Fibroblast of gingiva (primary cell): ENCODE measurements around the gene SETSIP.
"Not testable (repeated sequence)": the region's sequence is repeated elsewhere in the genome, so short reads cannot be mapped to it uniquely, and the experiment has no call there.

Experiments
- DNase-seq: peaks from one replicate; pipeline ENCODE4 v3.0.0-alpha.2; 2011; ENCODE audit warnings: low read depth

SETSIP gene

DNA sequence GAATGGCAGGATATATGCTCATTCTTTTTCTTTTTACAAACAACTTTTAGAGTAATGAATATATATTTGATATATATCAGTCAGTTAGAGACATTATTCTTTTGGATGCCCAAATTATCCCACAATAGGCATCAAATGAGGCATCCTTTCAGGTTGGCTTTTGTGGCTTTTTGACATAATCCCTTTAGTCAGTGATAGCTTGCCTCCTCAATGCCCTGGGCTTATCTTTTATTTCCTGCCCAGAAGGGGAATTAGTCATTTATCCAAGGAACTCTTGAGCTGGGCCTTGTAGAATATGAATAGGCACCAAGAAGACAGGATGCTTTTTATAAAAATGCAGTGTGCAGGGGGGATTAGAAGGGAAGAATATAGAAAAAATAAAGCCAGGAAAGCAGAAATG is 23.3 kb downstream of the SETSIP start:
- no peak for DNase-seq

DNA sequence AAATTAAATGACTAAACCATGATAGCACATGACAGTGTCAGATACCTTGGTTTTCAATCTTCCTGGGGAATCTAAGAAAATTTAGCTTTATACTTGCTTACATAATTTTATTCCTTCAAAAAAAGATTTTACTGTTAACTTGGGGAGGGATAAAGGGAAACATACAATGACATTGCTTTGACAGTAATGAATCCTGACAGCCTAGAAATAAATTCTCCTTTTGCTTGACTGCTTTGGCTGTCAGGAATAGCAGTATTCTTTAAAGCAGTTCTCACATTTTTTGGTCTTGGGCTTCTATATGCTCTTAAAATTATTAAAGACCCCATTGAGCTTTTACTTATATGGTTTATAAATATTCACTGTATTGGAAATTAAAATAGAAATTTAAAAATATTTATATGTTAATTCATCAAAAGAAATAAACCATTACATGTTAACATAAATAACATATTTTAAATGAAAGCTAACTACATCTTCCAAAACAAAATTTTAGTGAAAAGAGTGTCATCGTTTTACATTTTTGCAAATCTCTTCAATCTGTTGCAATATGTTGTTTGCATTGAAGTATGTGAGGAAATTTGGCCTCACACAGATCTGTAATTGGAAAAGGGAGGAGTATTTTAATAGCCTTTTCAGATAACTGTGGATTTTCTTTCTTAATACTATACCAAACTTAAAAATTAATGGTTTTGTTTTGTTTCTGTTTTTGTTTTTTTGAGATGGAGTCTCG is 29.3 kb downstream of the SETSIP start:
- no peak for DNase-seq

DNA sequence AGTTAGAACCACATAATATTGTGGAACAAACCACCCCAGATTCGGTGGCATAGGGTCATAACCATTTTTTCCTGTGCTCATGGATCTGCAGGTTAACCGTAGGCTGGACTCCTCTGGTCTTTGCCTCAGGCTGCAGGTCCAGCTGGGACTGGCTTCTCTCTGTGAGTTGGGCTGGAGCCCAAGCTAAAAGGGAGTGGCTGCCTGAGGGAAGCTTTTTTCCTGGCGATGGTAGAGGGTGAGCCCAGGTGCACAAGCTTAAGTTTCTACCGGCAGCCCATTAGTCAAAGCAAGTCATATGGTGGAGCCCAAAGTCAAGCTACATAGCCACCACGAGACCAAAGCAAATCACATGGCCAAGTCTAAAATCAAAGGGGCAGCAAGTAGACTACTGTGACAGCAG is 31.6 kb downstream of the SETSIP start:
- no peak for DNase-seq

DNA sequence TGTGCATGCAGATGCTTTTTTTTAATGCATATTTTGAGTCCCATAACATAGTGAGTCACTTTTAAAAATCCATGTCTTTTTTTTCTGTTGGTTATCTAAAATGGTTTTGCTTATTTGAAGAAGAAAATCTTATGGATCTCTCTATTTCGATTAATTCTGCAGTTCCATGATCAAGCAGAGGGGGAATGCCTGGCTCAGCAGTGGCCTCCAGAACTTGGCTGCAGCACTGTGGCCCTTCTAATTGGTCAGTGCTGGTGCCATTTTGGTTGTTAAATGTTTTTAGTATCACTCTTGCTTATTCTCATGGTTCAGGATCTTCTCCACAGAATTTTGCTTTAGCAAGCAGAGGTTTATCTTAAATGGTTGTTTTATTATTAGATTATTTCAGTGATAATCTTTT is 34.2 kb downstream of the SETSIP start:
- DNase-seq: no peak

DNA sequence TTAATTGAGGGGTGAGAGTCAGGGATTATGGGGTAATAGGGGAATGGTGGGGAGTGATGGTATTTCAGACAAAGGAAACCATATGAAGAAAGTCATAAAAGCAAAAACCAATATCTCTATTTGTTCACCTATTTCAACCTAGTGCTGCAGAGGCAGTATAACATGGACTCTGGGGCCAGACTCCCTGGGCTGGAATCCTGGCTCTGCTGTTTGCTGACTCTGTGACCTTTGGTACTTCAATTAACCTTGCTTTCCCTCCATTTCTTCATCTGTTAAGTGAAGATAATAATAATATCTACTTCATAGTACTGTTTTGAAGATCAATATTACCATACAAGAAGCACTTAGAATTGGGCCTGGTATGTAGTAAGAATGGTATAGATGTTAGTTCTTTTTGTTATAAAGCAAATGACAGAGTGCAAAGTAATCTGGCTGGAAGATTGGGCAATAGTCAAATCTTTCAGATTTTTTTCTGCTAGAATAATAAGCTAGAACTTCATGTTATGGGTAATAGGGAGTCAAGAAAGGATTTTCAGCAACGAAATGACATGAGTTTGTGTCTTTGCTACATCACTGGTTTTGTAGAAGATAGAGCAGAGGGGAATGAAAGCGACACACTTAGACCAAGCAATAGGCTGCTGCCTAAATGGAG is 36.4 kb downstream of the SETSIP start:
- no peak for DNase-seq

DNA sequence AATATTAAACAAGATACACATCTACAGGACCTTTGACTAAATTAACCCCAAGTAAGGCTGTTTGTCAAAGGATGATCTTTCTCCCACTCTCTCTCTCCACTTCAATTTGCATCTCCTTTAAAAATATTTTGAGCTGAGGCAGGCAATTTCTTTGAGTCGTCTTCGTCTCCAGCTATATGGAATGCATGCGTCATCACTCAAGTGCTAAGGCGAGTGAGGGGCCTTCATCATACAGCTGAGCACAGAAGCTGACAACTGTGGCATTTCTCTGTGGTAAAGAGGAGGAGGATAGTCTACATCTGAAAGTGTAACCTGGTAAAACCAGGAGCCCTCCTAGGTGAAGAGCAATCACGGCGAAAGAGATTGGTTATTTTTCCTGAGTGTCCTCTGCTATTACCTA is 37.8 kb downstream of the SETSIP start:
- no peak for DNase-seq

DNA sequence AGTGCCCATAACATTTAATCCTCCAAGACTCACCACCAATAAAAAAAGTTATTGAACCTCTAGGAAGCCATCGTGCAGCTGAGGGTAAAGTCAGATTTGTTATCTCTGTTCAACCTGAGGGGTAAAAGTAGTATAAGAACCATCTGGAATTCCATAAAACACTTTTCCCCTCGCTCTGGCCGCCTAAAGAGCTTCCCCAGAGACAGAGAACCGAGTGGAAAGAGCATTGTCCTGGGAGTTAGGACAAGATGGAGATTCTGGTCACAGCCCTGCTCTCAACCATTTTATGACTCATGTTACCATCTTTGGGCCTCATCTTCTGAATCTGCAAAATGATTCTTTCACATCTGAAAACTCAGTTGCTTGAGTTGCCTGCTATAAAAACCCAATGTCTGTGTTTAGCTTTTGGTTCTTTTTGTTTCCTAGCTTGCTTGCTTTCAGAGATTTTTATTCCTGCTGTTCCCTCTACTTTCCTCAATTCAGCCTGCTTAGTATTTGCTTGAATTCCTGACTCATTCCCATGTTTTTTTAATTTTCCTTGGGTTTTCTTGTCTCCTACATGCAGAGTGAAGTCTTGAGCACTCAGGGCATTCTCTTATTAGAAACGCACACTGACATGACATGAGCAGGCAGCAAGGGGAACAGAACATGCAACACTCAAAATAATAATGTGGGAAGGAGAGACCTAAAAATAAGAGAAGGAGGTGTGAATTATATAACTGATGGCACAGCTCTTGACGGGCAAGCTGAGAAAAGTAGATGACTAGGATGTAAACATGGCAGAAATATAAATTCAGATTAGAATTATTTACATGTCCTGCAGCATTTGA is 43.7 kb downstream of the SETSIP start:
- DNase-seq: no peak

DNA sequence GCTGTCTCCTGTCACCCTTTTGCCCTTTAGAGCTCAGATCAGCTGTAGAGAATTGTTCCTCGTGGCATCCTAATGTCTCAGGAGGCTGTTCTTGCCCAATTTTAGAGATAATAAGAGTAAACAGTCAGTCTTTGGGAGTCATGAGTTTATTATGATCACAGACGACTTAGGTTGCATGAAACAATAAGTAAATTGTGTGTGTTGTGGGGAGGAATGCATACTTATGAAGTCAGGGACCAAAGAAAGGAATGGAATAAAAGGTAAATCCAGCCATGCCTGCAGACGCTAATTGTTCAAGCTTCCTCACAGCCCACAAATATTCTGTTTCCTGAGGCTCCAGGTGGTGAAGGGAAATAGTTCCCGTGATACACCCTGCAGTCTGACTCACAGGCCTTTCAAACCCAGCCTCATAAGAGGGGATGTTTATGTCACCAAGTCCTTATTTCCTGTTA is 44.5 kb downstream of the SETSIP start:
- DNase-seq: no peak

DNA sequence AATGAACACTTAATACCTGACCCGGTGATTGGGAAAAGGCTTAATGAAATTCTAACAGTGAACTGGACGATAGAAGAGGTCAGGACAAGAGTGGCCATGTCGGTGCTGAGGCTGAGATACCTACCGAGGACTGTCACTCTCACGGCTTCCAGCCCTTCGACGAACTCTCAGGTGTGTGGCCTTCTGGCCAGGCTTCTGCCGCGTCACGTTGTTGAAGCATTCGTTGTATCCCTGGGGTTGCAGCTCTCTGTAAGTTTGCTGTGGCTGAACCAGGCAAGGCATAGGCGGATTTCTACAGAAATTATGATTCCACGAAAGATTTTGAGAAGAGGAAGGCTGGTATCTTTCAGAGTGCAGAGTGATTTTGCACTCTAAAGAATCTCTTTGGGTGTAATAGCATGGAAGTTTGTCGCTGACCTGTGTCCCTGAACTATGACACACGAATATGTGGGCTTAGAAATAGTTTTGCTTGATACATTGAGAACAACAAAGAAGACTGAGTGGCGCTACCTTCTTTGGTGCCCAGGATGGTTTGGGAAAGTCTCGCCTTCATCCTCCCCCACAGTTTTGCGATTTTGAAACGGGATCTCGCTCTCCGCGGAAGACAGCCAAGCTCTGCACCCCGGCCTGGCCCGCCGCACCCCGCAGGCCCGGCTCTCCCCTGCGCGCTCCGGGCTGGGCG is 45.8 kb downstream of the SETSIP start:
- no peak for DNase-seq

DNA sequence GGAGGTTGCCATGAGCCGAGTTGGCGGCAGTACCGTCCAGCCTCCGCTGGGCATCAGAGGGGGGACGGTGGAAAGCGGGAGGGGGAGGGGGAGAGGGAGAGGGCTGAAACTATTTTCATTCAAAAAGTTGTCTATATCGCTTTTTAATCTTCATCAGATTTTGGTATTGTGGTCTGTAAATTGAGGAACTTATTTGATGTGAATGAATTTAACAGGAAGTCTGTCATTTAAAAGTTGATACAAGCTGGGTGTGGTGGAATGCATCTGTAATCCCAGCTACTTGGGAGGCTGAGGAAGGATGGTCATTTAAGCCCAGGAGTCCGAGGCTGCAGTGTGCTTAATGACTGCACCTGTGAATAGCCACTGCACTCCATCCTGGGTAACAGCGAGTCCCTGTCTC is 48.4 kb downstream of the SETSIP start:
- DNase-seq: no peak

DNA sequence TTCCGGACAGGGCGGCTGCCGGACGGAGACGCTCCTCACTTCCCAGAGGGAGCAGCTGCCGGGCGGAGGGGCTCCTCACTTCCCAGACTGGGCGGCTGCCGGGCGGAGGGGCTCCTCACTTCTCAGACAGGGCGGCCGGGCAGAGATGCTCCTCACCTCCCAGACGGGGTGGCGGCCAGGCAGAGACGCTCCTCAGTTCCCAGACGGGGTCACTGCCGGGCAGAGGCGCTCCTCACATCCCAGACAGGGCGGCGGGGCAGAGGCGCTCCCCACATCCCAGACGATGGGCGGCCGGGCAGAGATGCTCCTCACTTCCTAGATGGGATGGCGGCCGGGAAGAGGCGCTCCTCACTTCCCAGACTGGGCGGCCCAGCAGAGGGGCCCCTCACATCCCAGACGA is 49.2 kb downstream of the SETSIP start:
- not testable (repeated sequence) for DNase-seq
